Esophagus muscularis mucosa (tissue), 4 donors: ENCODE measurements around the gene PRELID3B.

Experiments
- EP300 ChIP-seq: sonication (generic); formaldehyde crosslinking; IDR thresholded peaks from one replicate; pipeline ENCODE4 v1.6.1; 2017; ENCODE audit warnings: antibody characterized with exemption
- POLR2A ChIP-seq: fragments of 450-650 bp; IDR thresholded peaks from one replicate; pipeline ENCODE4 v1.6.1; 2017; ENCODE audit warnings: antibody characterized with exemption, moderate library complexity, mild to moderate bottlenecking, low read depth
- POLR2AphosphoS5 ChIP-seq, 2 donors: sonication (generic); formaldehyde crosslinking; IDR thresholded peaks; one replicate each; pipeline ENCODE4 v1.6.1; 2017; ENCODE audit warnings: antibody characterized with exemption in 2 of 2
- TF ChIP-seq, protein P1 (sequence below), 3 experiments: fragments of 200-600 bp in 2 of 3; fragments of 450-650 bp in 1 of 3; sonication (generic) in 2 of 3; IDR thresholded peaks; one replicate each; pipeline ENCODE4 v1.5.1; 2017 to 2019; ENCODE audit warnings: antibody characterized with exemption in 3 of 3, mild to moderate bottlenecking in 2 of 3, moderate library complexity in 1 of 3

DNA sequence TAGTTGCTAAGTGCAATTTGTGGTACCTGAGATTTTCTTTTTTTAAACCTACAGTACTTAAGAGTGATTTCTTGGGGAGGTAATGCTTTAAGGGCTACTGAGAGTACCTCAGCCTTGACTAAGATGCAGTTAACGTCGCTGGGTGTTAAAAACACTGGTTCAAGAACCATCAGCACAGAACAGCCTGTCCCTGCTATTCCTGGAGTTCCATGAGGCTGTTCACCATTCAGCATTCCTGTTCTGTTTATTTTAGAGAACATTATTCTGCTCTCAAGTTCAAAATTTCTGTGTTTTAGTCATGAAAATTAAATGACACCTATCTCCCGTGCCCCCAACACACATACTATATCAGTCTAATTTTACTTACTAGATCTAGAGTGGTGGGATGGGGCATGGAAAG, 1.7 kb upstream of the PRELID3B start:
- TF ChIP-seq POLR2AphosphoS5 (IDR thresholded peaks at IDR 0.05): no peak
- TF ChIP-seq, protein P1, sequence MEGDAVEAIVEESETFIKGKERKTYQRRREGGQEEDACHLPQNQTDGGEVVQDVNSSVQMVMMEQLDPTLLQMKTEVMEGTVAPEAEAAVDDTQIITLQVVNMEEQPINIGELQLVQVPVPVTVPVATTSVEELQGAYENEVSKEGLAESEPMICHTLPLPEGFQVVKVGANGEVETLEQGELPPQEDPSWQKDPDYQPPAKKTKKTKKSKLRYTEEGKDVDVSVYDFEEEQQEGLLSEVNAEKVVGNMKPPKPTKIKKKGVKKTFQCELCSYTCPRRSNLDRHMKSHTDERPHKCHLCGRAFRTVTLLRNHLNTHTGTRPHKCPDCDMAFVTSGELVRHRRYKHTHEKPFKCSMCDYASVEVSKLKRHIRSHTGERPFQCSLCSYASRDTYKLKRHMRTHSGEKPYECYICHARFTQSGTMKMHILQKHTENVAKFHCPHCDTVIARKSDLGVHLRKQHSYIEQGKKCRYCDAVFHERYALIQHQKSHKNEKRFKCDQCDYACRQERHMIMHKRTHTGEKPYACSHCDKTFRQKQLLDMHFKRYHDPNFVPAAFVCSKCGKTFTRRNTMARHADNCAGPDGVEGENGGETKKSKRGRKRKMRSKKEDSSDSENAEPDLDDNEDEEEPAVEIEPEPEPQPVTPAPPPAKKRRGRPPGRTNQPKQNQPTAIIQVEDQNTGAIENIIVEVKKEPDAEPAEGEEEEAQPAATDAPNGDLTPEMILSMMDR (IDR thresholded peaks at IDR 0.05): no peak
- TF ChIP-seq EP300: no peak
- TF ChIP-seq POLR2A: no peak
